Stomach (tissue), 9 donors: ENCODE results near the gene SLC25A26. TPM values are rescaled to one million over a fixed set of nuclear protein-coding genes. Genes with fewer than 3 reads are reported as not detected.

ENCODE experiments used
- DNase-seq, 2 donors: peaks; one replicate each; pipeline versions ENCODE4 v3.0.0 to v3.0.0-alpha.2; 2013 to 2019
- H3K27ac ChIP-seq, 5 donors: fragments of 200-600 bp in 4 of 5; sonication (generic) in 4 of 5; one replicate each; pipeline ENCODE4 v1.5.1; 2013 to 2019; ENCODE audit warnings: mild to moderate bottlenecking in 1 of 5, moderate library complexity in 1 of 5
- H3K27me3 ChIP-seq, 3 donors: fragments of 200-600 bp; sonication (generic); one replicate each; pipeline ENCODE4 v1.5.1; 2017 to 2019; ENCODE audit warnings: mixed run types in 1 of 3
- H3K36me3 ChIP-seq, 4 donors: fragments of 200-600 bp; sonication (generic); 1 replicate in 3 of 4; 2 replicates in 1 of 4; pipeline ENCODE4 v1.5.1; 2016 to 2019
- H3K4me1 ChIP-seq, 4 donors: fragments of 200-600 bp; sonication (generic); one replicate each; pipeline ENCODE4 v1.5.1; 2016 to 2019
- H3K4me3 ChIP-seq, 4 donors: fragments of 200-600 bp; sonication (generic) in 3 of 4; one replicate each; pipeline ENCODE4 v1.5.1; 2016 to 2019; ENCODE audit warnings: mild to moderate bottlenecking in 1 of 4
- H3K9me3 ChIP-seq, 4 donors: fragments of 200-600 bp; sonication (generic); one replicate each; pipeline ENCODE4 v1.5.1; 2016 to 2019
- CTCF ChIP-seq, 7 experiments: fragments of 450-650 bp in 4 of 7; fragments of 200-600 bp in 3 of 7; sonication (generic) in 3 of 7; IDR thresholded peaks; one replicate each; pipeline ENCODE4 v1.5.1; 2016 to 2019; ENCODE audit warnings: antibody characterized with exemption in 7 of 7, control low read depth in 2 of 7, mild to moderate bottlenecking in 1 of 7
- EP300 ChIP-seq: sonication (generic); formaldehyde crosslinking; IDR thresholded peaks from one replicate; pipeline ENCODE4 v1.6.1; 2017; ENCODE audit warnings: antibody characterized with exemption
- POLR2A ChIP-seq, 4 donors: fragments of 450-650 bp; IDR thresholded peaks; one replicate each; pipeline ENCODE4 v1.6.1; 2016; ENCODE audit warnings: antibody characterized with exemption in 4 of 4, control low read depth in 2 of 4, mild to moderate bottlenecking in 1 of 4, moderate library complexity in 1 of 4
- POLR2AphosphoS5 ChIP-seq, 3 donors: sonication (generic); formaldehyde crosslinking; IDR thresholded peaks; one replicate each; pipeline ENCODE4 v1.6.1; 2016; ENCODE audit warnings: antibody characterized with exemption in 3 of 3
- WGBS, 5 donors: extraction: QIAGEN DNeasy Blood & Tissue Kit in 3 of 5; methylation state at CpG; one replicate each; pipeline versions ENCODE4 v1.1.5 to v1.1.7; 2013 to 2018; 5-methylcytosine and 5-hydroxymethylcytosine counted together
- intact Hi-C: fragments of 100-400 bp; cut with DNase I; formaldehyde crosslinking; loops from one replicate; pipeline ENCODE4 v1.15.1; 2023; ENCODE audit warnings: low total_unique reads
- polyA plus RNA-seq, 3 donors: library from polyadenylated mRNA; stranded (reverse); fragments of 200-250 nt; gene quantifications; one replicate each; pipeline ENCODE4 v1.2.3, GENCODE V29; 2013
- total RNA-seq, 5 donors: library from RNA; depleted of rRNA; stranded (reverse); fragments of >200 nt; gene quantifications; one replicate each; pipeline versions ENCODE4 v1.1.0 to v1.2.3, GENCODE V29; 2014 to 2016
- donor health status: healthy with polysubstance abuse.
- donor health status: Bipolar disorder and iron deficiency.
- donor health status: healthy.

SLC25A26 gene
- total and polyA plus RNA-seq, 8 donors: 1.2 to 26.6 (median 14.1) TPM

GRCh38 chr3:66342717-66343356, 122.0 kb downstream of the SLC25A26 start:
- Histone ChIP-seq H3K4me1 (peaks cover 0 to 12% (median 6%) of the 10 kb centered on the region in 4 donors), H3K4me3 (no peak overlapping the region), H3K27me3 (no peaks in the 10 kb centered on the region), H3K9me3 (no peaks in the 10 kb centered on the region), H3K27ac (no peak overlapping the region), H3K36me3 (peaks cover 0 to 12% (median 10%) of the 10 kb centered on the region in 4 donors)
- TF ChIP-seq EP300: no peak
- TF ChIP-seq POLR2A (IDR thresholded peaks at IDR 0.05): no peak
- TF ChIP-seq POLR2AphosphoS5 (IDR thresholded peaks at IDR 0.05): no peak
- no peak for TF ChIP-seq CTCF (IDR thresholded peaks at IDR 0.05)
- DNase-seq: peak in 1 of 2 donors; percentile 14
- 77 to 84% (median 82%) methylated on average over 8 of the region's 8 CpGs for WGBS, 5 donors
- intact Hi-C loops: no loop called here

- WGBS, 5 donors: 41 to 65% (median 57%) methylated on average over 9 of the region's 9 CpGs
- no peak overlapping the region for H3K27ac ChIP-seq
These were observed 123.6 kb downstream of the SLC25A26 start for GRCh38 chr3:66344391-66344811.

GRCh38 chr3:66344848-66345578, 124.2 kb downstream of the SLC25A26 start:
- WGBS, 5 donors: 64 to 75% (median 69%) methylated on average over 8 of the region's 8 CpGs
- intact Hi-C loops: no loop called here
- no peaks in the 10 kb centered on the region for H3K9me3 ChIP-seq
- H3K4me1 ChIP-seq: peaks cover 0 to 12% (median 6%) of the 10 kb centered on the region in 4 donors
- TF ChIP-seq CTCF (IDR thresholded peaks at IDR 0.05) (no peak), POLR2A (IDR thresholded peaks at IDR 0.05) (no peak), EP300 (no peak), POLR2AphosphoS5 (IDR thresholded peaks at IDR 0.05) (no peak)
- H3K36me3 ChIP-seq: peaks cover 0 to 13% (median 12%) of the 10 kb centered on the region in 4 donors
- no peak overlapping the region for H3K4me3 ChIP-seq
- no peaks in the 10 kb centered on the region for H3K27me3 ChIP-seq
- no peak overlapping the region for H3K27ac ChIP-seq
- peak in 1 of 2 donors; percentile 29 for DNase-seq

More at GRCh38 chr3:66344391-66344811, 123.6 kb downstream of the SLC25A26 start:
- no peak overlapping the region for H3K4me3 ChIP-seq
- DNase-seq: peak in 1 of 2 donors; percentile 70
- H3K36me3 ChIP-seq: peaks cover 0 to 13% (median 12%) of the 10 kb centered on the region in 4 donors
- no peaks in the 10 kb centered on the region for H3K9me3 ChIP-seq
- peaks cover 0 to 12% (median 6%) of the 10 kb centered on the region in 4 donors for H3K4me1 ChIP-seq
- TF ChIP-seq POLR2AphosphoS5 (IDR thresholded peaks at IDR 0.05) (no peak), EP300 (no peak), CTCF (IDR thresholded peaks at IDR 0.05) (no peak)
- no peaks in the 10 kb centered on the region for H3K27me3 ChIP-seq
- intact Hi-C loops: no loop called here

- no peak for TF ChIP-seq CTCF (IDR thresholded peaks at IDR 0.05)
- TF ChIP-seq POLR2A (IDR thresholded peaks at IDR 0.05): no peak
- TF ChIP-seq EP300: no peak
- no peak for TF ChIP-seq POLR2AphosphoS5 (IDR thresholded peaks at IDR 0.05)
- no peaks in the 10 kb centered on the region for H3K9me3 ChIP-seq
- H3K36me3 ChIP-seq: peaks cover 0 to 13% (median 12%) of the 10 kb centered on the region in 4 donors
- H3K4me1 ChIP-seq: peaks cover 0 to 12% (median 7%) of the 10 kb centered on the region in 4 donors
- intact Hi-C loops: no loop called here
- no peak overlapping the region for H3K4me3 ChIP-seq
- DNase-seq: peak in 1 of 2 donors; percentile 35
- 70 to 86% (median 84%) methylated on average over 3 of the region's 3 CpGs for WGBS, 5 donors
- no peaks in the 10 kb centered on the region for H3K27me3 ChIP-seq
- no peak overlapping the region for H3K27ac ChIP-seq
These were observed 127.9 kb downstream of the SLC25A26 start for GRCh38 chr3:66348704-66349103.
